ENCODE measurements around the gene GPS2. TPM values are rescaled to one million over a fixed set of nuclear protein-coding genes. Genes with fewer than 3 reads are reported as not detected.

Gene GPS2
- total and polyA plus RNA-seq, 2 donors (not counting 1 experiment from before 2014, with no cell fraction given): 137 to 225 TPM

DNA sequence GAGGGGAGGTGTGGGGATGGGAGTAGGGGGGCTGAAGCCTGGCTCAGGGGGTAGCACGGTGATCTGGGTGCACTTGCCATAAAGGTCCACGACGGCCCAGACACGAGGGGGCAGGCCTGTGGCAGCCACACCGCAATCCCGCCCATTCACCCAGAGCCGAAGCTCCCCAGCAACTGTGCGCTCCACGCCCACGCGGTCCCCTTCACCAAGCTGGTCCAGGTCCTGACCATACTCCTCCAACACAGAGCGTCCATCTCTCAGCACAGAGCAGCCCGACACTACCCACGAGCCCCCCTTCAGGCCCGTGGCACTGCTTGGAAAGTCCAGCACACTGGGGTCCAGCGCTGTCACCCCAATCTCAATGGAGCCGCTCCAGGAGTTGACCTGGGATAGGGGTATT is 12.3 kb upstream of the GPS2 start:
- H3K36me3 ChIP-seq (replicated peaks in 1 of 2; ENCODE audit: control extremely low read depth in 1 of 2, control insufficient read depth in 1 of 2, extremely low read depth in 1 of 2, insufficient read depth in 2 of 2, low read length in 1 of 2): peaks cover 0 to 34% of the 10 kb centered on the region in 2 experiments
- Mint-ChIP-seq H3K27ac (peak overlapping the region; percentile 15), H3K9me3 (ENCODE audit: insufficient read depth) (no peaks in the 10 kb centered on the region), H3K27me3 (no peaks in the 10 kb centered on the region), H3K4me3 (peak overlapping the region; percentile 49), H3K4me1 (peaks cover 35% of the 10 kb centered on the region)
- ChIA-PET CTCF (interaction anchor here (1.7 to 5.1 kb wide), 3 partner anchors 9 to 31 kb away, joined by 5 to 47 read pairs (median 15); partner anchors contain the start of gene ACAP1), POLR2A (interaction anchor here (1.0 to 1.2 kb wide), 2 partner anchors 9 to 12 kb away, joined by 3 read pairs; partner anchors contain the start of genes ACAP1 and GPS2)
- no peak overlapping the region for H3K9ac ChIP-seq (ENCODE audit: low read length)
- no peak overlapping the region for H3K4me2 ChIP-seq (replicated peaks; ENCODE audit: low read depth, low read length, poor library complexity, severe bottlenecking)
- no peak for TF ChIP-seq EZH2 (IDR thresholded peaks at IDR 0.05; ENCODE audit: borderline replicate concordance, insufficient read depth, low read depth, low read length, poor library complexity, severe bottlenecking)
- TF ChIP-seq, protein P1, sequence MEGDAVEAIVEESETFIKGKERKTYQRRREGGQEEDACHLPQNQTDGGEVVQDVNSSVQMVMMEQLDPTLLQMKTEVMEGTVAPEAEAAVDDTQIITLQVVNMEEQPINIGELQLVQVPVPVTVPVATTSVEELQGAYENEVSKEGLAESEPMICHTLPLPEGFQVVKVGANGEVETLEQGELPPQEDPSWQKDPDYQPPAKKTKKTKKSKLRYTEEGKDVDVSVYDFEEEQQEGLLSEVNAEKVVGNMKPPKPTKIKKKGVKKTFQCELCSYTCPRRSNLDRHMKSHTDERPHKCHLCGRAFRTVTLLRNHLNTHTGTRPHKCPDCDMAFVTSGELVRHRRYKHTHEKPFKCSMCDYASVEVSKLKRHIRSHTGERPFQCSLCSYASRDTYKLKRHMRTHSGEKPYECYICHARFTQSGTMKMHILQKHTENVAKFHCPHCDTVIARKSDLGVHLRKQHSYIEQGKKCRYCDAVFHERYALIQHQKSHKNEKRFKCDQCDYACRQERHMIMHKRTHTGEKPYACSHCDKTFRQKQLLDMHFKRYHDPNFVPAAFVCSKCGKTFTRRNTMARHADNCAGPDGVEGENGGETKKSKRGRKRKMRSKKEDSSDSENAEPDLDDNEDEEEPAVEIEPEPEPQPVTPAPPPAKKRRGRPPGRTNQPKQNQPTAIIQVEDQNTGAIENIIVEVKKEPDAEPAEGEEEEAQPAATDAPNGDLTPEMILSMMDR (IDR thresholded peaks at IDR 0.05): no peak
- H3K27ac ChIP-seq (ENCODE audit: low read length in 2 of 2): no peak overlapping the region
- H3K4me1 ChIP-seq (ENCODE audit: control insufficient read depth in 2 of 2, insufficient read depth in 2 of 2, low read length in 2 of 2): peaks cover 22 to 39% of the 10 kb centered on the region in 2 donors
- intact Hi-C loops (cut with micrococcal nuclease): no loop called here
- H2AFZ ChIP-seq (ENCODE audit: insufficient read depth, low read depth, low read length, poor library complexity, severe bottlenecking): no peak overlapping the region
- DNase-seq: no peak
- 95% methylated on average over 12 of the region's 17 CpGs for WGBS (ENCODE audit: insufficient coverage)
- H4K20me1 ChIP-seq (ENCODE audit: control insufficient read depth, insufficient read depth, low read length, poor library complexity, severe bottlenecking): peaks cover 5% of the 10 kb centered on the region
- no peak overlapping the region for H3K4me3 ChIP-seq (ENCODE audit: control extremely low read depth in 1 of 5, extremely low read depth in 1 of 5, insufficient read depth in 1 of 5, low read depth in 2 of 5, low read length in 4 of 5)
- H3K9me3 ChIP-seq (ENCODE audit: control extremely low read depth in 1 of 3, control insufficient read depth in 2 of 3, insufficient read depth in 1 of 3, low read length in 2 of 3): no peaks in the 10 kb centered on the region
- ATAC-seq (ENCODE audit: low read depth): no peak
- no peaks in the 10 kb centered on the region for H3K27me3 ChIP-seq (replicated peaks in 1 of 4; ENCODE audit: control extremely low read depth in 1 of 4, control insufficient read depth in 3 of 4, insufficient read depth in 4 of 4, low read length in 3 of 4)
- peaks cover 29% of the 10 kb centered on the region for H3K79me2 ChIP-seq (ENCODE audit: control insufficient read depth, insufficient read depth, low read length)

DNA sequence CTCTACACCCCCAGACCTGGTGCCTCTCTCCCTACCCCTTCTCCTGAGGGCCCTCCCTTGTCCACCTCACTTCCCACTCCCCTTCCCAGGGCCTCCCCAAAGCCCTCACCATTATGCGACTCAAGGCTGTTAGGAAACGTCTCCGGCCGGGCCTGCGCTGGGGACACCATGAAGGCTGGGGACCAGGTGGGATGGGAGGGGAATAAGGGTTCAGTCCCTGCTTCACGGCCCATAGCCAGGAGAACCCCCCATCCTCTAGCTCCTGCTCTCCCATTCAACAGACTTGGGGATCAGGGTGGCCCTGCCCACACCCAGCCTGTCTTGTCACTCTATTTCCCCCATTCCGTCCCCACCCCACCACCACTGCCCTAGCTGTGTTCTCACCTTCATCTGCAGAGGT is 11.9 kb upstream of the GPS2 start:
- no peak for DNase-seq
- H3K4me3 ChIP-seq (ENCODE audit: control extremely low read depth in 1 of 5, extremely low read depth in 1 of 5, insufficient read depth in 1 of 5, low read depth in 2 of 5, low read length in 4 of 5): no peak overlapping the region
- intact Hi-C loops (cut with micrococcal nuclease): no loop called here
- no peaks in the 10 kb centered on the region for H3K9me3 ChIP-seq (ENCODE audit: control extremely low read depth in 1 of 3, control insufficient read depth in 2 of 3, insufficient read depth in 1 of 3, low read length in 2 of 3)
- CTCF ChIA-PET: interaction anchor here (0.7 to 5.1 kb wide), 6 partner anchors 10 to 281 kb away, joined by 4 to 47 read pairs (median 6); partner anchors contain the start of gene ACAP1
- TF ChIP-seq, protein P1 (IDR thresholded peaks at IDR 0.05): no peak
- TF ChIP-seq EZH2 (IDR thresholded peaks at IDR 0.05; ENCODE audit: borderline replicate concordance, insufficient read depth, low read depth, low read length, poor library complexity, severe bottlenecking): no peak
- H2AFZ ChIP-seq (ENCODE audit: insufficient read depth, low read depth, low read length, poor library complexity, severe bottlenecking): no peak overlapping the region
- H3K27ac Mint-ChIP-seq: no peak overlapping the region
- H3K27me3 ChIP-seq (replicated peaks in 1 of 4; ENCODE audit: control extremely low read depth in 1 of 4, control insufficient read depth in 3 of 4, insufficient read depth in 4 of 4, low read length in 3 of 4): no peaks in the 10 kb centered on the region
- no peak overlapping the region for H3K27ac ChIP-seq (ENCODE audit: low read length in 2 of 2)
- H3K27me3 Mint-ChIP-seq: no peaks in the 10 kb centered on the region
- peaks cover 5% of the 10 kb centered on the region for H4K20me1 ChIP-seq (ENCODE audit: control insufficient read depth, insufficient read depth, low read length, poor library complexity, severe bottlenecking)
- peaks cover 30% of the 10 kb centered on the region for H3K79me2 ChIP-seq (ENCODE audit: control insufficient read depth, insufficient read depth, low read length)
- no peak for ATAC-seq (ENCODE audit: low read depth)
- H3K9me3 Mint-ChIP-seq (ENCODE audit: insufficient read depth): no peaks in the 10 kb centered on the region
- no peak overlapping the region for H3K4me2 ChIP-seq (replicated peaks; ENCODE audit: low read depth, low read length, poor library complexity, severe bottlenecking)
- peaks cover 31% of the 10 kb centered on the region for H3K4me1 Mint-ChIP-seq
- no CpG with 5 or more reads among the region's 7 CpGs for WGBS (ENCODE audit: insufficient coverage)
- H3K9ac ChIP-seq (ENCODE audit: low read length): no peak overlapping the region
- peaks cover 0 to 39% of the 10 kb centered on the region in 2 experiments for H3K36me3 ChIP-seq (replicated peaks in 1 of 2; ENCODE audit: control extremely low read depth in 1 of 2, control insufficient read depth in 1 of 2, extremely low read depth in 1 of 2, insufficient read depth in 2 of 2, low read length in 1 of 2)
- H3K4me1 ChIP-seq (ENCODE audit: control insufficient read depth in 2 of 2, insufficient read depth in 2 of 2, low read length in 2 of 2): peaks cover 18 to 34% of the 10 kb centered on the region in 2 donors
- H3K4me3 Mint-ChIP-seq: peak overlapping the region; percentile 49
- POLR2A ChIA-PET: interaction anchor here (1.0 to 1.8 kb wide), 3 partner anchors 9 to 12 kb away, joined by 3 to 4 read pairs (median 3); partner anchors contain the start of genes ACAP1 and GPS2
